OCI-LY3 (cell line): ENCODE measurements around the gene EYA2.

Experiments used
- H2AFZ ChIP-seq: fragments of 200-600, 300-600 bp; shearing (Covaris generic); 2 replicates; pipeline ENCODE4 v1.6.0; 2014; ENCODE audit warnings: antibody characterized with exemption, low read depth, low read length
- H3K27ac ChIP-seq: fragments of 200-600, 300-600 bp; sonication (generic); 2 replicates; pipeline ENCODE4 v1.5.1; 2014; ENCODE audit warnings: mild to moderate bottlenecking, low read length, moderate library complexity, mixed read lengths
- H3K27me3 ChIP-seq: fragments of 200-600, 300-600 bp; sonication (generic); 2 replicates; pipeline ENCODE4 v1.6.1; 2014; ENCODE audit warnings: low read depth, low read length, mixed read lengths
- H3K36me3 ChIP-seq: fragments of 200-600, 300-600 bp; sonication (generic); replicated peaks from 2 replicates; pipeline ENCODE3; 2014; ENCODE audit warnings: low read depth, low read length, mixed read lengths
- H3K4me1 ChIP-seq: fragments of 300-600, 200-600 bp; sonication (generic); 2 replicates; pipeline ENCODE4 v1.6.1; 2014; ENCODE audit warnings: low read length, mixed read lengths
- H3K4me2 ChIP-seq: fragments of 200-600, 300-600 bp; sonication (generic); 2 replicates; pipeline ENCODE4 v1.6.1; 2014; ENCODE audit warnings: low read length, mixed read lengths
- H3K4me3 ChIP-seq: fragments of 300-600, 200-600 bp; sonication (generic); 2 replicates; pipeline ENCODE4 v1.5.1; 2014; ENCODE audit warnings: antibody characterized with exemption, mild to moderate bottlenecking, low read length, moderate library complexity
- H3K79me2 ChIP-seq: fragments of 300-600, 200-600 bp; shearing (Covaris generic); 2 replicates; pipeline ENCODE4 v1.6.1; 2014; ENCODE audit warnings: mild to moderate bottlenecking, low read length, mixed read lengths
- H3K9ac ChIP-seq: fragments of 300-600, 200-600 bp; shearing (Covaris generic); 2 replicates; pipeline ENCODE4 v1.6.0; 2014; ENCODE audit warnings: mild to moderate bottlenecking, low read length, moderate library complexity
- H3K9me3 ChIP-seq: fragments of 200-600, 300-600 bp; shearing (Covaris generic); 2 replicates; pipeline ENCODE4 v1.6.1; 2014; ENCODE audit warnings: low read length, mixed read lengths; ENCODE audit not compliant: insufficient read depth
- H4K20me1 ChIP-seq: fragments of 200-600, 300-600 bp; sonication (generic); 2 replicates; pipeline ENCODE4 v1.6.1; 2016; ENCODE audit warnings: low read length, mixed read lengths; ENCODE audit not compliant: insufficient read depth
- CTCF ChIP-seq: fragments of 200-600, 300-600 bp; sonication (generic); IDR thresholded peaks from 2 replicates; pipeline ENCODE4 v1.5.1; 2014; ENCODE audit warnings: antibody characterized with exemption, low read length, low read depth
- EZH2phosphoT487 ChIP-seq: fragments of 200-600 bp; shearing (Covaris generic); IDR thresholded peaks from 2 replicates; pipeline ENCODE4 v1.6.1; 2018; ENCODE audit warnings: antibody characterized with exemption, mixed run types, low read depth

EYA2 gene

GRCh38 chr20:47021850-47022249 is 127.2 kb downstream of the EYA2 start:
- H3K4me2 ChIP-seq, result no peak overlapping the region
- H3K9ac ChIP-seq, result no peak overlapping the region
- no peaks in the 10 kb centered on the region for H3K9me3 ChIP-seq
- H4K20me1 ChIP-seq, result no peaks in the 10 kb centered on the region
- TF ChIP-seq EZH2phosphoT487 (no peak), CTCF (no peak)
- no peak overlapping the region for H3K27ac ChIP-seq
- H2AFZ ChIP-seq, result no peak overlapping the region
- peaks cover 54% of the 10 kb centered on the region for H3K27me3 ChIP-seq
- no peaks in the 10 kb centered on the region for H3K36me3 ChIP-seq
- H3K79me2 ChIP-seq, result no peaks in the 10 kb centered on the region
- H3K4me1 ChIP-seq, result peaks cover 17% of the 10 kb centered on the region
- H3K4me3 ChIP-seq, result no peak overlapping the region

- peaks cover 23% of the 10 kb centered on the region for H3K4me1 ChIP-seq
- no peaks in the 10 kb centered on the region for H3K79me2 ChIP-seq
- H3K27ac ChIP-seq, result no peak overlapping the region
- no peak overlapping the region for H3K9ac ChIP-seq
- H4K20me1 ChIP-seq, result no peaks in the 10 kb centered on the region
- H2AFZ ChIP-seq, result no peak overlapping the region
- no peak for TF ChIP-seq CTCF
- TF ChIP-seq EZH2phosphoT487, result no peak
- H3K4me3 ChIP-seq, result no peak overlapping the region
- no peaks in the 10 kb centered on the region for H3K36me3 ChIP-seq
- H3K9me3 ChIP-seq, result peaks cover 7% of the 10 kb centered on the region
- no peak overlapping the region for H3K4me2 ChIP-seq
- peaks cover 55% of the 10 kb centered on the region for H3K27me3 ChIP-seq
Measured at GRCh38 chr20:47024461-47024937, 129.9 kb downstream of the EYA2 start.

- Histone ChIP-seq H2AFZ (no peak overlapping the region), H4K20me1 (no peaks in the 10 kb centered on the region), H3K36me3 (no peaks in the 10 kb centered on the region), H3K4me2 (no peak overlapping the region), H3K27ac (no peak overlapping the region), H3K9ac (no peak overlapping the region), H3K4me3 (no peak overlapping the region), H3K79me2 (no peaks in the 10 kb centered on the region), H3K27me3 (peaks cover 41% of the 10 kb centered on the region), H3K4me1 (peaks cover 23% of the 10 kb centered on the region), H3K9me3 (peaks cover 7% of the 10 kb centered on the region)
- TF ChIP-seq EZH2phosphoT487 (no peak), CTCF (no peak; the same call in 1 of the 2 replicates)
Measured at GRCh38 chr20:47027042-47027441, 132.4 kb downstream of the EYA2 start.

- Histone ChIP-seq H3K4me1 (peaks cover 23% of the 10 kb centered on the region), H3K27ac (no peak overlapping the region), H3K36me3 (no peaks in the 10 kb centered on the region), H3K4me2 (no peak overlapping the region), H3K27me3 (peaks cover 39% of the 10 kb centered on the region), H3K4me3 (no peak overlapping the region), H4K20me1 (no peaks in the 10 kb centered on the region), H3K9me3 (peaks cover 7% of the 10 kb centered on the region), H3K79me2 (no peaks in the 10 kb centered on the region), H2AFZ (no peak overlapping the region), H3K9ac (no peak overlapping the region)
- TF ChIP-seq EZH2phosphoT487 (no peak), CTCF (no peak)
Measured at GRCh38 chr20:47027456-47027855, 132.8 kb downstream of the EYA2 start.
